ENCODE measurements around the gene TRIM33.
"Not testable (repeated sequence)": the region's sequence is repeated elsewhere in the genome, so short reads cannot be mapped to it uniquely, and the experiment has no call there.

Gene TRIM33

GRCh38 chr1:114485286-114485685 is 25.7 kb downstream of the TRIM33 start:
- no peak overlapping the region for H3K4me3 ChIP-seq
- H3K4me1 ChIP-seq, result peaks cover 5 to 27% (median 10%) of the 10 kb centered on the region in 10 experiments; a peak in 15 of 20 replicates
- H3K9ac ChIP-seq, result no peak overlapping the region
- no peaks in the 10 kb centered on the region for H3K27me3 ChIP-seq
- H3K27ac ChIP-seq, result no peak overlapping the region
- TF ChIP-seq Cebpa-rat (IDR thresholded peaks at IDR 0.05), result no peak
- no peak overlapping the region for H3K4me2 ChIP-seq
- peaks cover 0 to 55% (median 23%) of the 10 kb centered on the region in 11 experiments; a peak in 15 of 22 replicates for H4K20me1 ChIP-seq
- peaks cover 15 to 86% (median 67%) of the 10 kb centered on the region in 11 experiments; a peak in 20 of 22 replicates for H3K36me3 ChIP-seq
- peaks cover 31 to 98% (median 93%) of the 10 kb centered on the region in 11 experiments for H3K9me3 ChIP-seq (replicated peaks in 1 of 11)

- peaks cover 5 to 21% (median 10%) of the 10 kb centered on the region in 10 experiments; a peak in 15 of 20 replicates for H3K4me1 ChIP-seq
- peaks cover 0 to 50% (median 14%) of the 10 kb centered on the region in 11 experiments; a peak in 12 of 22 replicates for H4K20me1 ChIP-seq
- H3K4me2 ChIP-seq, result peak overlapping the region; percentile 3 to 71 (median 29); a peak in 9 of 22 replicates
- H3K9ac ChIP-seq, result no peak overlapping the region
- H3K36me3 ChIP-seq, result peaks cover 16 to 93% (median 73%) of the 10 kb centered on the region in 11 experiments; a peak in 21 of 22 replicates
- no peaks in the 10 kb centered on the region for H3K27me3 ChIP-seq
- no peak for TF ChIP-seq Cebpa-rat (IDR thresholded peaks at IDR 0.05)
- H3K27ac ChIP-seq, result peak overlapping the region in 6 of 11 experiments; percentile 27 to 61 (median 40); a peak in 9 of 22 replicates
- peaks cover 44 to 100% (median 99%) of the 10 kb centered on the region in 11 experiments for H3K9me3 ChIP-seq (replicated peaks in 1 of 11)
- peak overlapping the region in 2 of 10 experiments; percentile 17 to 18; a peak in 2 of 20 replicates for H3K4me3 ChIP-seq
Observed at GRCh38 chr1:114482585-114482984, 28.4 kb downstream of the TRIM33 start.

GRCh38 chr1:114479636-114480035 is 31.4 kb downstream of the TRIM33 start:
- Histone ChIP-seq H4K20me1 (peaks cover 0 to 45% (median 18%) of the 10 kb centered on the region in 11 experiments; a peak in 12 of 22 replicates), H3K4me3 (peak overlapping the region in 1 of 10 experiments; percentile 21; a peak in 1 of 20 replicates), H3K36me3 (peaks cover 9 to 83% (median 51%) of the 10 kb centered on the region in 11 experiments; a peak in 20 of 22 replicates), H3K4me1 (peaks cover 5 to 26% (median 10%) of the 10 kb centered on the region in 10 experiments; a peak in 15 of 20 replicates), H3K9me3 (replicated peaks in 1 of 11) (peaks cover 54 to 94% (median 85%) of the 10 kb centered on the region in 11 experiments)
- H3K27me3 ChIP-seq, H3K9ac ChIP-seq, H3K4me2 ChIP-seq, H3K27ac ChIP-seq: not testable (repeated sequence)

- no peak for TF ChIP-seq Cebpa-rat (IDR thresholded peaks at IDR 0.05)
- H3K4me1 ChIP-seq, result peaks cover 5 to 26% (median 10%) of the 10 kb centered on the region in 10 experiments; a peak in 15 of 20 replicates
- H3K9ac ChIP-seq, result no peak overlapping the region
- peaks cover 56 to 94% (median 85%) of the 10 kb centered on the region in 11 experiments for H3K9me3 ChIP-seq (replicated peaks in 1 of 11)
- H3K36me3 ChIP-seq, result peaks cover 10 to 83% (median 52%) of the 10 kb centered on the region in 11 experiments; a peak in 20 of 22 replicates
- no peak overlapping the region for H3K4me2 ChIP-seq
- H3K27ac ChIP-seq, result no peak overlapping the region
- H3K4me3 ChIP-seq, result no peak overlapping the region
- peaks cover 0 to 50% (median 23%) of the 10 kb centered on the region in 11 experiments; a peak in 14 of 22 replicates for H4K20me1 ChIP-seq
- H3K27me3 ChIP-seq, result no peaks in the 10 kb centered on the region
Observed at GRCh38 chr1:114479134-114479533, 31.9 kb downstream of the TRIM33 start.

- H3K4me2 ChIP-seq, result no peak overlapping the region
- H3K27ac ChIP-seq, result no peak overlapping the region
- H3K4me1 ChIP-seq, result peaks cover 0 to 14% (median 5%) of the 10 kb centered on the region in 10 experiments; a peak in 15 of 20 replicates
- H3K36me3 ChIP-seq, result peaks cover 26 to 80% (median 49%) of the 10 kb centered on the region in 11 experiments
- no peaks in the 10 kb centered on the region for H3K27me3 ChIP-seq
- no peak overlapping the region for H3K4me3 ChIP-seq
- H3K9me3 ChIP-seq (replicated peaks in 1 of 11), result peaks cover 33 to 63% (median 54%) of the 10 kb centered on the region in 11 experiments
- no peak overlapping the region for H3K9ac ChIP-seq
- TF ChIP-seq Cebpa-rat (IDR thresholded peaks at IDR 0.05), result no peak
- H4K20me1 ChIP-seq, result peaks cover 15 to 95% (median 57%) of the 10 kb centered on the region in 11 experiments; a peak in 17 of 22 replicates
Observed at GRCh38 chr1:114473796-114474195, 37.2 kb downstream of the TRIM33 start.

GRCh38 chr1:114472408-114472807 is 38.6 kb downstream of the TRIM33 start:
- Histone ChIP-seq H3K4me2 (no peak overlapping the region; a peak in 1 of 22 replicates), H3K27ac (no peak overlapping the region), H3K9ac (no peak overlapping the region), H4K20me1 (peaks cover 21 to 95% (median 61%) of the 10 kb centered on the region in 11 experiments; a peak in 17 of 22 replicates), H3K4me1 (peaks cover 9 to 28% (median 18%) of the 10 kb centered on the region in 10 experiments), H3K36me3 (peaks cover 26 to 70% (median 43%) of the 10 kb centered on the region in 11 experiments), H3K27me3 (no peaks in the 10 kb centered on the region), H3K9me3 (replicated peaks in 1 of 11) (peaks cover 24 to 49% (median 40%) of the 10 kb centered on the region in 11 experiments), H3K4me3 (no peak overlapping the region)
- TF ChIP-seq Cebpa-rat (IDR thresholded peaks at IDR 0.05), result no peak

GRCh38 chr1:114470681-114471080 is 40.3 kb downstream of the TRIM33 start:
- Histone ChIP-seq H3K4me3 (no peak overlapping the region), H3K27me3 (no peaks in the 10 kb centered on the region), H3K4me2 (no peak overlapping the region), H3K9me3 (replicated peaks in 1 of 11) (peaks cover 22 to 49% (median 38%) of the 10 kb centered on the region in 11 experiments), H4K20me1 (peaks cover 25 to 100% (median 72%) of the 10 kb centered on the region in 11 experiments; a peak in 17 of 22 replicates), H3K9ac (no peak overlapping the region), H3K4me1 (peaks cover 9 to 34% (median 21%) of the 10 kb centered on the region in 10 experiments), H3K36me3 (peaks cover 26 to 84% (median 51%) of the 10 kb centered on the region in 11 experiments), H3K27ac (no peak overlapping the region)
- TF ChIP-seq Cebpa-rat (IDR thresholded peaks at IDR 0.05), result no peak

GRCh38 chr1:114468710-114469468 is 42.1 kb downstream of the TRIM33 start:
- Histone ChIP-seq H3K27me3 (no peaks in the 10 kb centered on the region), H3K9ac (no peak overlapping the region), H3K36me3 (peaks cover 23 to 81% (median 53%) of the 10 kb centered on the region in 11 experiments), H3K4me1 (peaks cover 9 to 34% (median 21%) of the 10 kb centered on the region in 10 experiments), H3K27ac (no peak overlapping the region), H3K4me3 (no peak overlapping the region), H4K20me1 (peaks cover 25 to 100% (median 81%) of the 10 kb centered on the region in 11 experiments; a peak in 18 of 22 replicates), H3K4me2 (peak overlapping the region in 7 of 11 experiments; percentile 2 to 50 (median 16); a peak in 9 of 22 replicates), H3K9me3 (replicated peaks in 1 of 11) (peaks cover 13 to 31% (median 23%) of the 10 kb centered on the region in 11 experiments)
- TF ChIP-seq Cebpa-rat (IDR thresholded peaks at IDR 0.05), result no peak
